Spleen (tissue), 11 donors: ENCODE results near the gene LRP1B. TPM values are rescaled to one million over a fixed set of nuclear protein-coding genes. Genes with fewer than 3 reads are reported as not detected.

Source experiments
- DNase-seq: peaks from one replicate; pipeline ENCODE4 v3.0.0-alpha.2; 2020
- H3K27ac ChIP-seq, 8 donors: fragments of 200-600 bp; sonication (generic) in 7 of 8; 1 replicate in 4 of 8; 2 replicates in 4 of 8; pipeline versions ENCODE4 v1.5.0 to v1.8.0; 2016 to 2021; ENCODE audit warnings: inconsistent platforms in 4 of 8, mild to moderate bottlenecking in 4 of 8, moderate library complexity in 1 of 8
- H3K27me3 ChIP-seq, 7 donors: fragments of 200-600 bp; sonication (generic) in 6 of 7; replicated peaks in 1 of 7; 1 replicate in 4 of 7; 2 replicates in 3 of 7; pipeline versions ENCODE4 v1.5.0 to v1.8.0; 2016 to 2021; ENCODE audit warnings: inconsistent platforms in 3 of 7, mild to moderate bottlenecking in 1 of 7
- H3K36me3 ChIP-seq, 6 donors: fragments of 200-600 bp; sonication (generic) in 5 of 6; 1 replicate in 4 of 6; 2 replicates in 2 of 6; pipeline versions ENCODE4 v1.5.0 to v1.8.0; 2016 to 2021; ENCODE audit warnings: inconsistent platforms in 2 of 6
- H3K4me1 ChIP-seq, 6 donors: fragments of 200-600 bp; sonication (generic) in 5 of 6; 1 replicate in 3 of 6; 2 replicates in 3 of 6; pipeline versions ENCODE4 v1.5.0 to v1.8.0; 2016 to 2021; ENCODE audit warnings: inconsistent platforms in 3 of 6
- H3K4me3 ChIP-seq, 8 donors: fragments of 200-600 bp; sonication (generic) in 7 of 8; 1 replicate in 4 of 8; 2 replicates in 4 of 8; pipeline versions ENCODE4 v1.5.0 to v1.8.0; 2016 to 2021; ENCODE audit warnings: inconsistent platforms in 4 of 8, mild to moderate bottlenecking in 4 of 8, moderate library complexity in 2 of 8
- H3K9me3 ChIP-seq, 8 donors: fragments of 200-600 bp; sonication (generic) in 7 of 8; 1 replicate in 4 of 8; 2 replicates in 4 of 8; pipeline versions ENCODE4 v1.5.0 to v1.8.0; 2016 to 2021; ENCODE audit warnings: inconsistent platforms in 4 of 8
- POLR2A ChIP-seq, 3 donors: fragments of 450-650 bp; IDR thresholded peaks; one replicate each; pipeline ENCODE4 v1.5.1; 2017; ENCODE audit warnings: antibody characterized with exemption in 3 of 3, mild to moderate bottlenecking in 1 of 3
- POLR2AphosphoS5 ChIP-seq, 3 donors: sonication (generic); formaldehyde crosslinking; IDR thresholded peaks; one replicate each; pipeline ENCODE4 v1.5.1; 2017; ENCODE audit warnings: antibody characterized with exemption in 3 of 3
- WGBS, 5 donors: extraction: QIAGEN DNeasy Blood & Tissue Kit in 3 of 5; methylation state at CpG; one replicate each; pipeline versions ENCODE4 v1.1.5 to v1.1.7; 2013 to 2018; 5-methylcytosine and 5-hydroxymethylcytosine counted together
- intact Hi-C: fragments of 100-400 bp; cut with DNase I; formaldehyde crosslinking; loops from one replicate; pipeline ENCODE4 v1.15.0; 2023; ENCODE audit warnings: low total_unique reads
- polyA plus RNA-seq, 3 donors: library from polyadenylated mRNA; stranded (reverse); fragments of 200-250 nt; gene quantifications; one replicate each; pipeline ENCODE4 v1.2.1, GENCODE V29; 2013
- total RNA-seq, 7 donors: library from RNA; depleted of rRNA in 3 of 7; stranded (reverse); fragments of >200 nt in 3 of 7; fragmentation: NEBNext Ultra II Directional in 4 of 7; extraction: Animal tissue kit (Norgen Biotek cat#: 25700) in 4 of 7; gene quantifications; one replicate each; pipeline versions ENCODE4 v1.1.0 to v1.2.1, GENCODE V29; 2016 to 2021
- TF ChIP-seq, protein P1 (sequence below), 11 experiments: fragments of 200-600 bp in 7 of 11; fragments of 450-650 bp in 4 of 11; sonication (generic) in 4 of 11; IDR thresholded peaks in 8 of 11; conservative IDR thresholded peaks in 3 of 11; 1 replicate in 7 of 11; 2 replicates in 4 of 11; pipeline versions ENCODE4 v1.4.0 to v1.8.0; 2016 to 2021; ENCODE audit warnings: antibody characterized with exemption in 11 of 11, inconsistent platforms in 4 of 11, mild to moderate bottlenecking in 1 of 11
- donor health status: healthy with polysubstance abuse.
- donor health status: DM: no; HTN: no; CAD: no; lungs with moderate emphysema.
- donor health status: DM: no; HTN: no; CAD: no.
- donor health status: Bipolar disorder and iron deficiency.
- donor health status: healthy.
- donor health status: DM: no; HTN: no; CAD: no.
- donor health status: DM: yes; HTN: yes; CAD: no.

LRP1B gene
- total and polyA plus RNA-seq, 10 donors = 0.02 to 0.85 (median 0.08) TPM; not detected in 2

DNA sequence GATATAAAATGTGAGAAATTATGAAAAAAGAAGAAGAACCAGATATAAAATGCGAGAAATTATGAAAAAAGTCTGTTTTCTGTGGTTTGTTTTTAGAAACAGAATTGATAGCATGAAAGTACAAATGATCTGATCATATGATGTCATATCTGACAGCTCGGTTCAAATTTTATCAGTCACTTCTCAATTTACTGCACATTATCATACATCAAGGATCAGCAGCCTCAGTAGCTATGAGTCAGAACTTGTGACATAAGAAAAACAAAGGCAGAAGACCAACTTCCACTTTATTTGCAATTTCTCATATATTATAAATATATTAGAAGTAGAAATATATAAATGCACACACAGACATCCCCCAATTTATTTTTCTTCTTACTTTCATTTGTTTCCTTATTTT, 634.0 kb downstream of the LRP1B start:
- Histone ChIP-seq H3K36me3 (no peaks in the 10 kb centered on the region), H3K4me1 (peaks cover 0 to 7% (median 0%) of the 10 kb centered on the region in 6 donors), H3K9me3 (no peaks in the 10 kb centered on the region), H3K27me3 (no peaks in the 10 kb centered on the region), H3K27ac (no peak overlapping the region), H3K4me3 (no peak overlapping the region)
- TF ChIP-seq POLR2A (IDR thresholded peaks at IDR 0.05) (no peak), POLR2AphosphoS5 (IDR thresholded peaks at IDR 0.05) (no peak)
- TF ChIP-seq, protein P1, sequence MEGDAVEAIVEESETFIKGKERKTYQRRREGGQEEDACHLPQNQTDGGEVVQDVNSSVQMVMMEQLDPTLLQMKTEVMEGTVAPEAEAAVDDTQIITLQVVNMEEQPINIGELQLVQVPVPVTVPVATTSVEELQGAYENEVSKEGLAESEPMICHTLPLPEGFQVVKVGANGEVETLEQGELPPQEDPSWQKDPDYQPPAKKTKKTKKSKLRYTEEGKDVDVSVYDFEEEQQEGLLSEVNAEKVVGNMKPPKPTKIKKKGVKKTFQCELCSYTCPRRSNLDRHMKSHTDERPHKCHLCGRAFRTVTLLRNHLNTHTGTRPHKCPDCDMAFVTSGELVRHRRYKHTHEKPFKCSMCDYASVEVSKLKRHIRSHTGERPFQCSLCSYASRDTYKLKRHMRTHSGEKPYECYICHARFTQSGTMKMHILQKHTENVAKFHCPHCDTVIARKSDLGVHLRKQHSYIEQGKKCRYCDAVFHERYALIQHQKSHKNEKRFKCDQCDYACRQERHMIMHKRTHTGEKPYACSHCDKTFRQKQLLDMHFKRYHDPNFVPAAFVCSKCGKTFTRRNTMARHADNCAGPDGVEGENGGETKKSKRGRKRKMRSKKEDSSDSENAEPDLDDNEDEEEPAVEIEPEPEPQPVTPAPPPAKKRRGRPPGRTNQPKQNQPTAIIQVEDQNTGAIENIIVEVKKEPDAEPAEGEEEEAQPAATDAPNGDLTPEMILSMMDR (IDR thresholded peaks at IDR 0.05 in 8 of 11, conservative IDR thresholded peaks at IDR 0.05 in 3 of 11) = no peak
- DNase-seq = no peak
- 56 to 75% (median 71%) methylated on average over 2 of the region's 2 CpGs for WGBS, 5 donors
- intact Hi-C loops = no loop called here

DNA sequence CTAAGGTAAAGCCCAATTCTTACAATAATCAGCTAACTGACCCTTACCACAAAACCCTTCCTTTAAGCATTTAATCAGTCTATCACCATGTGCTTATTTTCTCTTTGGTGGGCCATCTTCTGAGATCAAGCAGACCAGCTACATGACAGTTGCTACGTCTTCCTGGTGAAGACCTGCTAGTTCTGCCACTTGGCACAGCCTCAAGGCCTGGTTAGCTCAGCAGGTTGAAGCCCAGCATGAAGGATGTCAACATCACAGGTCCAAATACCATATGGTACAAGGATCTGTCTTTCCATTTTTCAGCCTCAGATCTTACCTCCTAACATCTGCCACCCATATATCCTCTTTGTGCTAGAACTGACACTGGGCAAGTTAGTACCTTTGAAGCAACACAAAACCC, 636.9 kb downstream of the LRP1B start:
- DNase-seq = no peak
- H3K36me3 ChIP-seq = no peaks in the 10 kb centered on the region
- intact Hi-C loops = no loop called here
- H3K27me3 ChIP-seq = no peaks in the 10 kb centered on the region
- WGBS, 5 donors = 45 to 97% (median 81%) methylated on average over 1 of the region's 1 CpG
- TF ChIP-seq, protein P1 (IDR thresholded peaks at IDR 0.05 in 8 of 11, conservative IDR thresholded peaks at IDR 0.05 in 3 of 11) = no peak
- H3K4me1 ChIP-seq = peaks cover 0 to 7% (median 0%) of the 10 kb centered on the region in 6 donors
- no peak overlapping the region for H3K27ac ChIP-seq
- no peaks in the 10 kb centered on the region for H3K9me3 ChIP-seq
- no peak overlapping the region for H3K4me3 ChIP-seq

DNA sequence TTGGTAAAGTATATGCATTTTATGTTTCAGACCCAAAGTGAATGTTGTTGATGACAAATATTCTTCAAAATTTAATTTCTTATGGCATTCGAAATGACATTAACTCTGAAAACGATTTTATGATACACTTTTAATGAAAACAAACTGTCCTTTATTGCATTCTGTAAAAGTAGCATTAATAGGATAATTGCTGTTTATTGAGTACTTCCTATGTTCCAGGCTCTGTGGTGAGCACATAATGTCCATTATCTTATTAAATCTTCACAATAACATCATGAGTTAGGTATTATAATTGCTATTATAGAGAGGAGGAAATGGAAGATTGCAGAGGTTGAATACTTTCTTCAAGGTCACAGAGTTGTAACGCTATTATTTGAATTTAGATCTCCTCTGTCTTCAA, 638.0 kb downstream of the LRP1B start:
- no peak overlapping the region for H3K4me3 ChIP-seq
- H3K9me3 ChIP-seq = no peaks in the 10 kb centered on the region
- DNase-seq = no peak
- no peaks in the 10 kb centered on the region for H3K27me3 ChIP-seq
- no peak overlapping the region for H3K27ac ChIP-seq
- H3K4me1 ChIP-seq = peaks cover 0 to 7% (median 0%) of the 10 kb centered on the region in 6 donors
- WGBS, 5 donors = 69 to 85% (median 72%) methylated on average over 3 of the region's 3 CpGs
- TF ChIP-seq POLR2A (IDR thresholded peaks at IDR 0.05) (no peak), POLR2AphosphoS5 (IDR thresholded peaks at IDR 0.05) (no peak)
- TF ChIP-seq, protein P1 (IDR thresholded peaks at IDR 0.05 in 8 of 11, conservative IDR thresholded peaks at IDR 0.05 in 3 of 11) = no peak
- H3K36me3 ChIP-seq = no peaks in the 10 kb centered on the region
- intact Hi-C loops = no loop called here

DNA sequence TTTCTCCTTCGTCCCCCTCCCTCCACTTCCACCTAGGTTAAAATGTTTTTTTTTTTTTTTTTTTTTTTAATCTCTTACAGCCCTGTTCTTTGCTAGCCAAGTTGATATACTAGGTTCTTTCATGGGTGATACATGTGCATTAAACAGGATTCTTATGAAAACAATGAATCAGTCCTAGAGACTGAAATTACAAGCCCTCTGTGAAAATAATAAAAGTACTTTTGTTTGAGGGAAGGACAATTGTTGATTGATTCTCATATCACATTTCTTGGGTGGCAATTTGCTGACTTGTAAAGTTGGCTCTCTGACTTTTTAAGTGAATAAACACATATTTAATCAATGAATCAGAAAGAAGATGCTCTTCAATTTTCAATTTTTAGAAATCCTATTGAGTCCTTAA, 639.9 kb downstream of the LRP1B start:
- 66 to 81% (median 69%) methylated on average over 1 of the region's 1 CpG for WGBS, 5 donors
- intact Hi-C loops = no loop called here
- Histone ChIP-seq H3K4me3 (no peak overlapping the region), H3K36me3 (no peaks in the 10 kb centered on the region), H3K4me1 (no peaks in the 10 kb centered on the region), H3K27ac (no peak overlapping the region), H3K27me3 (no peaks in the 10 kb centered on the region), H3K9me3 (no peaks in the 10 kb centered on the region)
- no peak for DNase-seq
- TF ChIP-seq, protein P1 (IDR thresholded peaks at IDR 0.05 in 8 of 11, conservative IDR thresholded peaks at IDR 0.05 in 3 of 11) = no peak
- no peak for TF ChIP-seq POLR2AphosphoS5 (IDR thresholded peaks at IDR 0.05)
- no peak for TF ChIP-seq POLR2A (IDR thresholded peaks at IDR 0.05)
